GM21360 (cell line): ENCODE data around the gene MAP2K4.
"Not testable (repeated sequence)": the region's sequence is repeated elsewhere in the genome, so short reads cannot be mapped to it uniquely, and the experiment has no call there.

Source experiments
- ATAC-seq: cut with Tn5 transposase; IDR thresholded peaks from one replicate; pipeline ENCODE4 v1.9.1; 2021; ENCODE audit warnings: mild to moderate bottlenecking, moderate library complexity; ENCODE audit not compliant: unreplicated experiment

The MAP2K4 gene

DNA sequence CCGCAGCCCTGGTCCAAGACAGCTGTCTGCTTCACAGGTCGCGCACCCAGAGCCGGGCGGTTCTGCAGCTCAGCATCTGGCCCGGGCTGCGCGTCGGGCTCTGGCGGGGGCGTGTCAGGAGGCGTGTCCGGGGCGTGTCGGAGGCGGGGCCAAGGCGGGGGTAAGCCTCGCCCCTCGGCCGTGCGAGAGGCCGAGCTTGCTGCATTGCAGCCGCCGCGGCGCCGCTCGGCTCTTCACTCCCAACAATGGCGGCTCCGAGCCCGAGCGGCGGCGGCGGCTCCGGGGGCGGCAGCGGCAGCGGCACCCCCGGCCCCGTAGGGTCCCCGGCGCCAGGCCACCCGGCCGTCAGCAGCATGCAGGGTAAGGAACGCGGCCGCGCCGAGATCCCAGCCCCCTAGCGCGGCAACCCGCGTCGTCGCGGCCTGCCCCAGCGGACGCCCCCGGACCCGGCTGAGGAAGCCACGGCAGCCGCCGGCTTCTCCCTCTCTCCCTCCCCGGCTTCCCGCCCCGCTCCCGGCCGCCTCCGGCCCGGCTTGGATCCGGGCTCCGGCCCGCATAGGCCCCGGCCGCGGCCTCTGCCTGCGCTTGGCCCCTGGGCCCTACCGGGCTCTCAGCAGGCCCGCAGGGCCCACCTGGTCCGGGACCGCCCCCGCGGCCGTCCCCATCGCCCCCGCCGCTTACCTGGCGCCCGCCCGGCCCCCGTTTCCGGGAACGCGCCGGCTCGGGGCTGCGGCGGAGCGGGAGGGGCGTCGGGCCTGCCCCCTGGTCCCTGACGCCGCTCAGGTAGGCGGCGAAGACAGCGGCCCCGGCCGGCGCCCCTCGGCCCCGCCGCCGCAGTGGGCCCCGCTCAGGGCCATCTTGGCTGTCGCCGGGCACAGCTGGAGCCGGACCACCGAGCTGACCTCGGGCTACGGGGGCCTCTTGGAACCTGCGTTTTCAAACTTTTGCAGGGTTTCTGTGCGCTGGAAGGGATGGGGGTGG is at the start of gene MAP2K4:
MAP2K4 (plus strand) TSS at position 236 of the 981 bp plus-strand sequence; CDS start at position 246, 10 bp downstream.
- ATAC-seq = peak; percentile 94

GRCh38 chr17:11972741-11973140 is 47.9 kb upstream of the MAP2K4 start:
- not testable (repeated sequence) for ATAC-seq

DNA sequence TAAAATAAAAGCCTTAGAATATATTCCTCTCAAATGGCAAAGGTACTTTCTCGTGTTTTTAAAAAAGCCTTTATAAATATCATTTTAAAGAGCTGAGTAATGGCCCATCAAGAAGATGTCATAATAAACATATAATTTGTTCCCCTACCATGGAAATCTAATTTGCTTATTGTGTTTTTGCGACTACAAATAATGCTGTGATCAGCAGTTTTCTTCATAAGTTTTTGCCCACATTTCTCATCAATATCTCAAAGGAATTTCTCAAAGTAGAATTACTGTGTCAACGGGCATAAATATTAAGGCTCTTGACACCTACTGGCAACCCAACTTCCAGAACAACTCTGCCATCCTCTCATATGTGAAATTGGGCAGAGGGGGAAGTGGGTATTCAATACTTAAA is 40.9 kb upstream of the MAP2K4 start:
- no peak for ATAC-seq

- ATAC-seq = no peak
Observed at GRCh38 chr17:11980813-11981212, 39.9 kb upstream of the MAP2K4 start.

GRCh38 chr17:11981862-11982261 is 38.8 kb upstream of the MAP2K4 start:
- ATAC-seq = no peak

- no peak for ATAC-seq
Observed at GRCh38 chr17:11986179-11986941, 34.3 kb upstream of the MAP2K4 start.

GRCh38 chr17:11986942-11987329 is 33.7 kb upstream of the MAP2K4 start:
- ATAC-seq = no peak

- ATAC-seq = no peak
Observed at GRCh38 chr17:11990363-11990983, 30.2 kb upstream of the MAP2K4 start.

- no peak for ATAC-seq
Observed at GRCh38 chr17:11991461-11991860, 29.2 kb upstream of the MAP2K4 start.

DNA sequence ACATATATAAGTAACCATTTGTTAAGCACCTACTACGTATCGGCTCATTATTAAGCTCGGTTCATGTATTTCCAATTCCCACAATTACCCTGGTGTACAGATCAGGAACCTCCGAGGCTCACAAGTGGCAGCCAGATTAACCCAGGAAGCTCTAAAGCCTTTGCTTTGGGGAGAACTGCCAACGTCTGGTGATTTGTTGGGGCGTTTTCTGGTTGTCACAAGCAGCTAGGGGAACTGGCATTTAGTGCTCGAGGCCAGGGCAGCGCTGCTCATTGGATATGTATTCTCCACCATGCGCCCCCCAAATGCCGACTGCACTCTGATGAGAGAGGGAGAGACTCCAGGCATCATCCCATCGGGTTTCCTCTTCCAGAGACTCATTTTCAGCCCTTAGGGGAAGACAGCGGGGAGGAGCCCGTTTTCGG is 23.9 kb upstream of the MAP2K4 start:
- ATAC-seq = peak; percentile 35

DNA sequence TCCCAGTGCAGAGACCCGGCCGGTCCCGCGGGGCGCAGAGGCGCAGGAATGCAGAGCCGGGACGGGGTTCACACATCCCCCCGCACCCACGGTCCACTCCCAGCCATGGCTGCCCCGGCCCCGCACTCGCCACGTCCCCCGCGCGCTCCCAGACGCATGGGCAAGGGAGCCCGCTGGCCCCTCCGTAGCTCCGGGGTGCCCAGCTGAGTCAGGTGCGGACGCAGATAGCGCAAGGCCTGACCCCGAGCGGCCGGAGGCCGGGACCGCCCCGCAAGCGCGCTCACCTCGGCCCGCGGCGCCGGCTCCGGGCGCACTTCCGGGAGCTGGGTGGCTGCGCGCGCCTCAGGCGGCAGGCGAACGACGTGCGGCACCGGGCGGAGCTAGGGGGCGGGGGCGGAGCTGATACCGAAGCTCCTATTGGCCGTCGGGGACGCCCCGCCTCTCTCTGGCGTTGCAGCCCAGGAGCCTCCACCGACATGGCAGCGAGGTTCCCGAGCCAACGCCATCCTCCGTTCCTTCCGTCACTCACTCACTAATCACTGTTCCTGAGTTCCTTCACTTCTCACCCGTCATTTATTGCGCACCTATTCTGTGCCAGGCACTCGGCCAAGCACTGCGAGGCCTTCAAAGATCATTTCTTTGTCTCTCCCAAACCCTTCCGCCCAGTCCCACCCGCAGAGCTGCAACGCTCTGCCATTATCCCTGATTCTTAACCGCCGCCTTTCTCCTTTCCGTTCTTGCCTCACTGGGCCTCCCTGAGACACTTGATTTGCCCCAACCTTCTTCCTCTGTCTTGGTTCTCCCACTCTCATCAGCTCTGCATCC is 23.3 kb upstream of the MAP2K4 start, which contains the start of gene ZNF18:
ZNF18 (minus strand) TSS at position 329 of the 825 bp plus-strand sequence. CDS start 4,646 bp downstream, outside the sequence.
- peak; percentile 96 for ATAC-seq

- ATAC-seq = no peak
Observed at GRCh38 chr17:11997972-11998233, 22.8 kb upstream of the MAP2K4 start.

DNA sequence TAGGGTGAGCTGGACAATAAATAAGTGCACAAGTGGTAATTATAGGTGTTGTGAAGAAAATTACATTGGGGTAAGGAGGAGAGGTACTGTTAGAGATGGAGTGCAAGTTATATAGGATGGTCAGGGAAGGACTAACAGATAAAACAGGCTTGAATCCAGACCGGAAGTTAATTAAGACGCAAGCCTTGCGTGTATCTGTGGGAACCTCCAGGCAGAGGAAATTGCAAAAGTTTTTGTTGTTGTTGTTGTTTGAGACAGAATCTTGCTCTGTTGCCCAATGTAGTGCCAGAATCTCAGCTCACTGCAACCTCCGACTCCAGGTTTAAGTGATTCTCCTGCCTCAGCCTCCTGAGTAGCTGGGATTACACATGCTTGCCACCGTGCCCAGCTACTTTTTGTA is 21.0 kb upstream of the MAP2K4 start:
- ATAC-seq = no peak

DNA sequence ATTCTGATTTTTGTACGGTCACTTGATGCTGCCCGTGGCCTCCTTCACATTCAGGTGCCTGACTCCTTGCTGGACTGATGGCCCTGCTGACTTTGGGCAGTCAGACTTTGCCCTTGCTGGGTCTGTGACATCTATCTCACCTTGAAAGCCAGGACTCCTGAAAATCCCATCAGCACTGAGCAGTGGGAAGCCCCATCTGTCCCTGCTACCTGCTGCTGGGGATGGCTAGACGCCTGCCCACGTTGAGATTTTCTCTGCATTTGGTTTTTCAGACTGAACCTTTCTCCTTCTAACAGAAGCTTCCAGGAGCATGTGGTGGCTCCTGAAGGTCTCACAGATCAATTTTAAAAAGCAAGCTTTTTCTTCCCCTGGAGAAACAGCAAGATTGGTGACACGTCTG is 13.2 kb upstream of the MAP2K4 start:
- no peak for ATAC-seq

GRCh38 chr17:12021623-12022140 is 1.0 kb downstream of the MAP2K4 start:
- no peak for ATAC-seq

GRCh38 chr17:12022310-12022709 is 1.6 kb downstream of the MAP2K4 start:
- no peak for ATAC-seq

GRCh38 chr17:12024327-12024726 is 3.6 kb downstream of the MAP2K4 start:
- no peak for ATAC-seq

DNA sequence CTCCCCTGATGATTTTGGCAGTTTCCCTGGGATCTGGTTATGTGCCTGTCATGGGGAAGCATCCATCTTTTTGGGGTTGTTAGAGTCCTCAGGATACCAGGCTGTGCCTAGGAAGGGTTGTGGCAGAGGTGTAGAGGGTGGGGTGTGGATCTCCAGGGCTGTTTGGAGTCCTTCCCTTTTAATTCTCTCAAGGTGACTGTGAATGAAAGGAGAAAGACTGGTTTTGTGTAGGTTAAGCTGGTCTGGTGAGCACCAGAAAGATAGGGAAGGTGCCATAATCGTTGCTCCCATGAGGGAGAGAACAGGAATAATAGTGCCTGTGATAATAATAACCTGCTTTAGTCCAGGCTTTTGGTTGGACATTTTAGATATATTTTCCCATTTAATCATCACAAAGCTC is 7.0 kb downstream of the MAP2K4 start:
- ATAC-seq = no peak

- ATAC-seq = no peak
Observed at GRCh38 chr17:12028611-12029010, 7.9 kb downstream of the MAP2K4 start.

- ATAC-seq = no peak
Observed at GRCh38 chr17:12034538-12034937, 13.9 kb downstream of the MAP2K4 start.
